HG02798 (cell line): Measurements from ENCODE around the gene SPRY1.
A peak's percentile ranks its signal among the peaks of the same experiment; 100 is the strongest.

Experiments
- ATAC-seq: cut with Tn5 transposase; IDR thresholded peaks from one replicate; pipeline ENCODE4 v1.9.1; 2021; ENCODE audit warnings: mild to moderate bottlenecking; ENCODE audit not compliant: unreplicated experiment, poor library complexity

SPRY1 gene

GRCh38 chr4:123406872-123407271 is 10.3 kb downstream of the SPRY1 start:
- no peak for ATAC-seq

GRCh38 chr4:123408471-123409084 is 12.0 kb downstream of the SPRY1 start:
- no peak for ATAC-seq

GRCh38 chr4:123409334-123409733 is 12.7 kb downstream of the SPRY1 start:
- no peak for ATAC-seq

GRCh38 chr4:123411514-123411913 is 14.9 kb downstream of the SPRY1 start:
- ATAC-seq, result no peak

GRCh38 chr4:123412091-123412505 is 15.5 kb downstream of the SPRY1 start:
- peak; percentile 90 for ATAC-seq

GRCh38 chr4:123412700-123413512 is 16.3 kb downstream of the SPRY1 start:
- ATAC-seq, result peak; percentile 11

GRCh38 chr4:123415576-123415975 is 19.0 kb downstream of the SPRY1 start:
- ATAC-seq, result no peak

- ATAC-seq, result no peak
Observed at GRCh38 chr4:123415977-123416376, 19.4 kb downstream of the SPRY1 start.

- ATAC-seq, result no peak
Observed at GRCh38 chr4:123417813-123418212, 21.2 kb downstream of the SPRY1 start.

- ATAC-seq, result peak; percentile 78
Observed at GRCh38 chr4:123418351-123418931, 21.8 kb downstream of the SPRY1 start.

- no peak for ATAC-seq
Observed at GRCh38 chr4:123419885-123420755, 23.5 kb downstream of the SPRY1 start.

- no peak for ATAC-seq
Observed at GRCh38 chr4:123421227-123421936, 24.8 kb downstream of the SPRY1 start.

- ATAC-seq, result no peak
Observed at GRCh38 chr4:123421937-123422781, 25.6 kb downstream of the SPRY1 start.

GRCh38 chr4:123423819-123424218 is 27.2 kb downstream of the SPRY1 start:
- ATAC-seq, result no peak

GRCh38 chr4:123427951-123428350 is 31.4 kb downstream of the SPRY1 start:
- ATAC-seq, result no peak

- no peak for ATAC-seq
Observed at GRCh38 chr4:123430031-123430430, 33.4 kb downstream of the SPRY1 start.

- ATAC-seq, result no peak
Observed at GRCh38 chr4:123430501-123430900, 33.9 kb downstream of the SPRY1 start.

GRCh38 chr4:123433573-123433972 is 37.0 kb downstream of the SPRY1 start:
- no peak for ATAC-seq

GRCh38 chr4:123433976-123434375 is 37.4 kb downstream of the SPRY1 start:
- ATAC-seq, result no peak
